ENCODE measurements around the gene MLLT3.

DNA sequence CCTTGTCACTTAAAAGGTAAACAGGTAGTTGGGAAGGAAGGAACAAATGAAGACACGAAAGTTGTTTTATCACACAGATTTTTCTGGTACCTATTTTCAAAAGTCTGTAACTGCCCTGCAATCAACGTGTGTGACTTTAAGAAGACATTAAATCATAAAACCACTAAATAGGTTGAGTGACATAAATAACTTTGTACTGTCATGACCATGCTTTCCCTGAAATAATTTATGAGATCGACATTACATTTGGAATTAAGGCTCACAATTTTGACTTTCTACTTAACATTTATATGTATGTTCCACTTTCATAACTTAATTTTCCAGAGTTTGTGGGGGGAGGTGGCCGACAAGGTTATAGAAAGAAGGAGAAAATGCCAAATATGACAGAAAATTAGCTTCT, 181.1 kb downstream of the MLLT3 start:
- TF ChIP-seq, protein P1, sequence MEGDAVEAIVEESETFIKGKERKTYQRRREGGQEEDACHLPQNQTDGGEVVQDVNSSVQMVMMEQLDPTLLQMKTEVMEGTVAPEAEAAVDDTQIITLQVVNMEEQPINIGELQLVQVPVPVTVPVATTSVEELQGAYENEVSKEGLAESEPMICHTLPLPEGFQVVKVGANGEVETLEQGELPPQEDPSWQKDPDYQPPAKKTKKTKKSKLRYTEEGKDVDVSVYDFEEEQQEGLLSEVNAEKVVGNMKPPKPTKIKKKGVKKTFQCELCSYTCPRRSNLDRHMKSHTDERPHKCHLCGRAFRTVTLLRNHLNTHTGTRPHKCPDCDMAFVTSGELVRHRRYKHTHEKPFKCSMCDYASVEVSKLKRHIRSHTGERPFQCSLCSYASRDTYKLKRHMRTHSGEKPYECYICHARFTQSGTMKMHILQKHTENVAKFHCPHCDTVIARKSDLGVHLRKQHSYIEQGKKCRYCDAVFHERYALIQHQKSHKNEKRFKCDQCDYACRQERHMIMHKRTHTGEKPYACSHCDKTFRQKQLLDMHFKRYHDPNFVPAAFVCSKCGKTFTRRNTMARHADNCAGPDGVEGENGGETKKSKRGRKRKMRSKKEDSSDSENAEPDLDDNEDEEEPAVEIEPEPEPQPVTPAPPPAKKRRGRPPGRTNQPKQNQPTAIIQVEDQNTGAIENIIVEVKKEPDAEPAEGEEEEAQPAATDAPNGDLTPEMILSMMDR (IDR thresholded peaks at IDR 0.05) = no peak
- TF ChIP-seq POLR2A (IDR thresholded peaks at IDR 0.05) = no peak
